Liver (tissue), 9 donors: Measurements from ENCODE around the gene APP. TPM values are rescaled to one million over a fixed set of nuclear protein-coding genes. Genes with fewer than 3 reads are reported as not detected.

Experiments used
- DNase-seq: peaks from one replicate; pipeline ENCODE4 v3.0.0-alpha.2; 2017; ENCODE audit warnings: low spot score
- H3K27ac ChIP-seq, 2 donors: one replicate each; pipeline ENCODE4 v1.7.0; 2013; ENCODE audit warnings: inconsistent platforms in 2 of 2, low read length in 2 of 2, control low read depth in 1 of 2, low read depth in 1 of 2, mild to moderate bottlenecking in 1 of 2
- H3K27me3 ChIP-seq, 4 donors: one replicate each; pipeline versions ENCODE4 v1.6.1 to v1.7.0; 2013; ENCODE audit warnings: low read length in 3 of 4, inconsistent platforms in 1 of 4, mild to moderate bottlenecking in 1 of 4, moderate library complexity in 1 of 4; ENCODE audit not compliant: control insufficient read depth in 4 of 4, insufficient read depth in 4 of 4
- H3K36me3 ChIP-seq, 4 donors: one replicate each; pipeline versions ENCODE4 v1.6.1 to v1.7.0; 2013; ENCODE audit warnings: low read length in 3 of 4, mild to moderate bottlenecking in 3 of 4, low read depth in 1 of 4, moderate library complexity in 1 of 4; ENCODE audit not compliant: control insufficient read depth in 4 of 4, insufficient read depth in 3 of 4
- H3K4me1 ChIP-seq, 4 donors: one replicate each; pipeline versions ENCODE4 v1.6.1 to v1.7.0; 2013; ENCODE audit warnings: low read length in 3 of 4, mild to moderate bottlenecking in 3 of 4, moderate library complexity in 1 of 4; ENCODE audit not compliant: control insufficient read depth in 4 of 4, insufficient read depth in 4 of 4
- H3K4me3 ChIP-seq, 3 donors: one replicate each; pipeline versions ENCODE4 v1.6.1 to v1.7.0; 2013; ENCODE audit warnings: low read length in 3 of 3, control low read depth in 1 of 3, low read depth in 1 of 3, mild to moderate bottlenecking in 1 of 3
- H3K9ac ChIP-seq, 2 donors: one replicate each; pipeline ENCODE4 v1.7.0; 2013; ENCODE audit warnings: low read length in 2 of 2, mild to moderate bottlenecking in 2 of 2, moderate library complexity in 2 of 2, control low read depth in 1 of 2, low read depth in 1 of 2
- H3K9me3 ChIP-seq, 4 donors: one replicate each; pipeline versions ENCODE4 v1.6.1 to v1.7.0; 2013; ENCODE audit warnings: low read length in 3 of 4; ENCODE audit not compliant: control insufficient read depth in 4 of 4
- EGR1 ChIP-seq, 2 donors: IDR thresholded peaks; 2 replicates each; pipeline ENCODE4 v1.6.1; 2016 to 2018; ENCODE audit warnings: antibody characterized with exemption in 2 of 2, low read depth in 2 of 2
- FOXA1 ChIP-seq: IDR thresholded peaks from 2 replicates; pipeline ENCODE4 v1.6.1; 2016; ENCODE audit warnings: antibody characterized with exemption
- FOXA2 ChIP-seq: IDR thresholded peaks from 2 replicates; pipeline ENCODE4 v1.6.1; 2016; ENCODE audit warnings: antibody characterized with exemption
- GABPA ChIP-seq, 2 donors: IDR thresholded peaks in 1 of 2; conservative IDR thresholded peaks in 1 of 2; 2 replicates each; pipeline ENCODE4 v1.6.1; 2016; ENCODE audit warnings: antibody characterized with exemption in 2 of 2, mild to moderate bottlenecking in 1 of 2, moderate library complexity in 1 of 2
- HNF4A ChIP-seq, 2 donors: conservative IDR thresholded peaks; 2 replicates each; pipeline ENCODE4 v1.6.1; 2016; ENCODE audit warnings: antibody characterized with exemption in 2 of 2, mild to moderate bottlenecking in 2 of 2
- HNF4G ChIP-seq: IDR thresholded peaks from 2 replicates; pipeline ENCODE4 v1.6.1; 2016; ENCODE audit warnings: antibody characterized with exemption
- JUND ChIP-seq, 2 donors: IDR thresholded peaks; 2 replicates each; pipeline ENCODE4 v1.6.1; 2016; ENCODE audit warnings: antibody characterized with exemption in 2 of 2
- RAD21 ChIP-seq, 2 donors: IDR thresholded peaks; 2 replicates each; pipeline ENCODE4 v1.6.1; 2016; ENCODE audit warnings: antibody characterized with exemption in 2 of 2, mild to moderate bottlenecking in 2 of 2
- SP1 ChIP-seq: IDR thresholded peaks from 2 replicates; pipeline ENCODE4 v1.6.1; 2018; ENCODE audit warnings: antibody characterized with exemption, mild to moderate bottlenecking
- TAF1 ChIP-seq: conservative IDR thresholded peaks from 2 replicates; pipeline ENCODE4 v1.6.1; 2016; ENCODE audit warnings: antibody characterized with exemption, mild to moderate bottlenecking
- YY1 ChIP-seq: IDR thresholded peaks from 2 replicates; pipeline ENCODE4 v1.6.1; 2016; ENCODE audit warnings: antibody characterized with exemption, mild to moderate bottlenecking
- WGBS: extraction: QIAGEN DNeasy Blood & Tissue Kit; methylation state at CpG from one replicate; pipeline ENCODE4 v1.1.7; 2013; 5-methylcytosine and 5-hydroxymethylcytosine counted together
- polyA plus RNA-seq, 2 donors: library from polyadenylated mRNA; stranded (reverse) in 1 of 2; unstranded in 1 of 2; fragments of 200-250 nt in 1 of 2; fragments of >200 nt in 1 of 2; fragmentation: Nextera tagmentation in 1 of 2; extraction: Ambion mirVana in 1 of 2; gene quantifications; one replicate each; pipeline versions ENCODE4 v1.2.1 to v1.2.3, GENCODE V29; 2013 to 2015
- total RNA-seq, 2 donors: library from RNA; depleted of rRNA; stranded (reverse); fragments of >200 nt; gene quantifications; one replicate each; pipeline ENCODE4 v1.2.3, GENCODE V29; 2014
- TF ChIP-seq, protein P1 (sequence below): IDR thresholded peaks from 2 replicates; pipeline ENCODE4 v1.6.1; 2016; ENCODE audit warnings: antibody characterized with exemption
- TF ChIP-seq, protein P2 (sequence below): IDR thresholded peaks from 2 replicates; pipeline ENCODE4 v1.6.1; 2016; ENCODE audit warnings: antibody characterized with exemption, mild to moderate bottlenecking
- TF ChIP-seq, protein P3 (sequence below): fragments of 150-350 bp; IDR thresholded peaks from 2 replicates; pipeline ENCODE4 v1.5.1; 2017; ENCODE audit warnings: improper control_type of control experiment, low read depth, low read length; ENCODE audit not compliant: missing input control
- TF ChIP-seq, protein P4 (sequence below): IDR thresholded peaks from 2 replicates; pipeline ENCODE4 v1.6.1; 2016; ENCODE audit warnings: antibody characterized with exemption
- donor health status: healthy.
- donor health status: healthy.
- donor health status: healthy.
- donor health status: healthy.
- donor health status: healthy.

APP gene
- total and polyA plus RNA-seq, 4 donors = 24.9 to 201 (median 111) TPM

DNA sequence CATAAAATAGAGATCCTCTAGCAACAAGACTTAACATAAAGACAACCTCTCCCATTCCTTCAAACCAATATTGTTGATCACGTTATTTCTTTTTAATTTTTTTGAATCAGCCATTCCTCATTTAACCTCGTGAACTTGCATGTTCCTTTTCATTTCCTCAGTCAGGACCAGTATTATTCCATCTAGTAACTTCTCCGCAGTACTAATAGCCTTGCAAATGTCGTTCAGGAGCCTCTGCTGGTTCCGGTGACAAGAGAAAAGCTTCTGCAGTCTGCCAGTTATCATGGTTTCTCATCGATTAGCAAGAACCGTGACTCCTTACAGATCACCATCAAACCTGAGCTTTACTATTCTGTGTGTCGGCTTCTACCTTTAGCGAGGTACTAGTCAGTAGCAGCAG is 3.0 kb downstream of the APP start:
- peaks cover 4 to 55% (median 38%) of the 10 kb centered on the region in 4 donors for H3K4me1 ChIP-seq
- WGBS = 54% methylated on average over 9 of the region's 9 CpGs
- peak overlapping the region; percentile 42 to 60 for H3K27ac ChIP-seq
- no peak for DNase-seq
- H3K9ac ChIP-seq = peak overlapping the region; percentile 36 to 57
- TF ChIP-seq, protein P1, sequence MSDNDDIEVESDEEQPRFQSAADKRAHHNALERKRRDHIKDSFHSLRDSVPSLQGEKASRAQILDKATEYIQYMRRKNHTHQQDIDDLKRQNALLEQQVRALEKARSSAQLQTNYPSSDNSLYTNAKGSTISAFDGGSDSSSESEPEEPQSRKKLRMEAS = no peak
- TF ChIP-seq HNF4A (conservative IDR thresholded peaks at IDR 0.05) = no peak
- no peaks in the 10 kb centered on the region for H3K36me3 ChIP-seq
- no peak overlapping the region for H3K4me3 ChIP-seq
- no peaks in the 10 kb centered on the region for H3K27me3 ChIP-seq
- H3K9me3 ChIP-seq = no peaks in the 10 kb centered on the region

- H3K27ac ChIP-seq = peak overlapping the region in 1 of 2 donors; percentile 8
- H3K9ac ChIP-seq = no peak overlapping the region
- H3K27me3 ChIP-seq = no peaks in the 10 kb centered on the region
- H3K9me3 ChIP-seq = no peaks in the 10 kb centered on the region
- peaks cover 4 to 53% (median 43%) of the 10 kb centered on the region in 4 donors for H3K4me1 ChIP-seq
- DNase-seq = no peak
- H3K4me3 ChIP-seq = no peak overlapping the region
- no peaks in the 10 kb centered on the region for H3K36me3 ChIP-seq
- TF ChIP-seq TAF1 (no peak), SP1 (no peak), YY1 (no peak), RAD21 (IDR thresholded peaks at IDR 0.05) (no peak), FOXA1 (no peak), EGR1 (IDR thresholded peaks at IDR 0.05; ENCODE audit: low read depth in 2 of 2) (no peak), FOXA2 (no peak), HNF4G (no peak), JUND (IDR thresholded peaks at IDR 0.05) (no peak), HNF4A (conservative IDR thresholded peaks at IDR 0.05) (no peak), GABPA (IDR thresholded peaks at IDR 0.05 in 1 of 2, conservative IDR thresholded peaks at IDR 0.05 in 1 of 2) (no peak)
- TF ChIP-seq, protein P2, sequence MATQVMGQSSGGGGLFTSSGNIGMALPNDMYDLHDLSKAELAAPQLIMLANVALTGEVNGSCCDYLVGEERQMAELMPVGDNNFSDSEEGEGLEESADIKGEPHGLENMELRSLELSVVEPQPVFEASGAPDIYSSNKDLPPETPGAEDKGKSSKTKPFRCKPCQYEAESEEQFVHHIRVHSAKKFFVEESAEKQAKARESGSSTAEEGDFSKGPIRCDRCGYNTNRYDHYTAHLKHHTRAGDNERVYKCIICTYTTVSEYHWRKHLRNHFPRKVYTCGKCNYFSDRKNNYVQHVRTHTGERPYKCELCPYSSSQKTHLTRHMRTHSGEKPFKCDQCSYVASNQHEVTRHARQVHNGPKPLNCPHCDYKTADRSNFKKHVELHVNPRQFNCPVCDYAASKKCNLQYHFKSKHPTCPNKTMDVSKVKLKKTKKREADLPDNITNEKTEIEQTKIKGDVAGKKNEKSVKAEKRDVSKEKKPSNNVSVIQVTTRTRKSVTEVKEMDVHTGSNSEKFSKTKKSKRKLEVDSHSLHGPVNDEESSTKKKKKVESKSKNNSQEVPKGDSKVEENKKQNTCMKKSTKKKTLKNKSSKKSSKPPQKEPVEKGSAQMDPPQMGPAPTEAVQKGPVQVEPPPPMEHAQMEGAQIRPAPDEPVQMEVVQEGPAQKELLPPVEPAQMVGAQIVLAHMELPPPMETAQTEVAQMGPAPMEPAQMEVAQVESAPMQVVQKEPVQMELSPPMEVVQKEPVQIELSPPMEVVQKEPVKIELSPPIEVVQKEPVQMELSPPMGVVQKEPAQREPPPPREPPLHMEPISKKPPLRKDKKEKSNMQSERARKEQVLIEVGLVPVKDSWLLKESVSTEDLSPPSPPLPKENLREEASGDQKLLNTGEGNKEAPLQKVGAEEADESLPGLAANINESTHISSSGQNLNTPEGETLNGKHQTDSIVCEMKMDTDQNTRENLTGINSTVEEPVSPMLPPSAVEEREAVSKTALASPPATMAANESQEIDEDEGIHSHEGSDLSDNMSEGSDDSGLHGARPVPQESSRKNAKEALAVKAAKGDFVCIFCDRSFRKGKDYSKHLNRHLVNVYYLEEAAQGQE = no peak
- TF ChIP-seq, protein P3, sequence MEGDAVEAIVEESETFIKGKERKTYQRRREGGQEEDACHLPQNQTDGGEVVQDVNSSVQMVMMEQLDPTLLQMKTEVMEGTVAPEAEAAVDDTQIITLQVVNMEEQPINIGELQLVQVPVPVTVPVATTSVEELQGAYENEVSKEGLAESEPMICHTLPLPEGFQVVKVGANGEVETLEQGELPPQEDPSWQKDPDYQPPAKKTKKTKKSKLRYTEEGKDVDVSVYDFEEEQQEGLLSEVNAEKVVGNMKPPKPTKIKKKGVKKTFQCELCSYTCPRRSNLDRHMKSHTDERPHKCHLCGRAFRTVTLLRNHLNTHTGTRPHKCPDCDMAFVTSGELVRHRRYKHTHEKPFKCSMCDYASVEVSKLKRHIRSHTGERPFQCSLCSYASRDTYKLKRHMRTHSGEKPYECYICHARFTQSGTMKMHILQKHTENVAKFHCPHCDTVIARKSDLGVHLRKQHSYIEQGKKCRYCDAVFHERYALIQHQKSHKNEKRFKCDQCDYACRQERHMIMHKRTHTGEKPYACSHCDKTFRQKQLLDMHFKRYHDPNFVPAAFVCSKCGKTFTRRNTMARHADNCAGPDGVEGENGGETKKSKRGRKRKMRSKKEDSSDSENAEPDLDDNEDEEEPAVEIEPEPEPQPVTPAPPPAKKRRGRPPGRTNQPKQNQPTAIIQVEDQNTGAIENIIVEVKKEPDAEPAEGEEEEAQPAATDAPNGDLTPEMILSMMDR = no peak
- TF ChIP-seq, protein P4, sequence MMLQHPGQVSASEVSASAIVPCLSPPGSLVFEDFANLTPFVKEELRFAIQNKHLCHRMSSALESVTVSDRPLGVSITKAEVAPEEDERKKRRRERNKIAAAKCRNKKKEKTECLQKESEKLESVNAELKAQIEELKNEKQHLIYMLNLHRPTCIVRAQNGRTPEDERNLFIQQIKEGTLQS = no peak
- WGBS = 83% methylated on average over 5 of the region's 5 CpGs
These were observed 5.2 kb downstream of the APP start for GRCh38 chr21:26165331-26165730.
